ENCODE results near the gene KLHL29. TPM values are rescaled to one million over a fixed set of nuclear protein-coding genes. Genes with fewer than 3 reads are reported as not detected.

Gene KLHL29
- total RNA-seq, 1 experiment from 2014 or later, result 12.2 TPM

DNA sequence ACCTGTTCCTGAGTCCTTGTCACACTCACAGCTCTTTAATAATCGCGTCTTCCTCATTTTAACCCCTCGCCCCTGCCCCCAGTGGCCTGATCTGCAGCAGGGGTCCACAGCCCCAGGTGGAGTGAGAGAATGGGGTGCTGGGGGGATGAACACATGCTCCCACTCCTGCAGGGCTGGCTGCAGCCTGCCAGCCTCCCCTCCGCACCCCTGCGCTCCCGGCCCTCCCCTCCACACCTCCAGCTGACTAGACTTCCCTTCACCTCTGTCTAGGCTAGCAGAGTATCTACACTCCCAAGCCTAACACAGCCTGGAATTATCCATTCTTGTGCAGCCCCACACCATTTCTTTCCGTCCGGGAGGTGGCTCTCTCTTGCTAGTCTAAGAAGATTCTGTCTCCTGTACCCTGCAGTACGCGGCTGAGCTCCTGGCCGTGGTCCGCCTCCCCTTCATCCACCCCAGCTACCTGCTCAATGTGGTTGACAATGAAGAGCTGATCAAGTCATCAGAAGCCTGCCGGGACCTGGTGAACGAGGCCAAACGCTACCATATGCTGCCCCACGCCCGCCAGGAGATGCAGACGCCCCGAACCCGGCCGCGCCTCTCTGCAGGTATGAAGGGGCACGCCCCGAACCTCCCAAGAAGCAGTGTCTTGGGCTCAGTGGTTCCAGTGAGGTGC lies 310.4 kb downstream of the KLHL29 start:
- POLR2A ChIA-PET (ENCODE audit: low non-redundant PET), result no interaction called here
- TF ChIP-seq, protein P1, sequence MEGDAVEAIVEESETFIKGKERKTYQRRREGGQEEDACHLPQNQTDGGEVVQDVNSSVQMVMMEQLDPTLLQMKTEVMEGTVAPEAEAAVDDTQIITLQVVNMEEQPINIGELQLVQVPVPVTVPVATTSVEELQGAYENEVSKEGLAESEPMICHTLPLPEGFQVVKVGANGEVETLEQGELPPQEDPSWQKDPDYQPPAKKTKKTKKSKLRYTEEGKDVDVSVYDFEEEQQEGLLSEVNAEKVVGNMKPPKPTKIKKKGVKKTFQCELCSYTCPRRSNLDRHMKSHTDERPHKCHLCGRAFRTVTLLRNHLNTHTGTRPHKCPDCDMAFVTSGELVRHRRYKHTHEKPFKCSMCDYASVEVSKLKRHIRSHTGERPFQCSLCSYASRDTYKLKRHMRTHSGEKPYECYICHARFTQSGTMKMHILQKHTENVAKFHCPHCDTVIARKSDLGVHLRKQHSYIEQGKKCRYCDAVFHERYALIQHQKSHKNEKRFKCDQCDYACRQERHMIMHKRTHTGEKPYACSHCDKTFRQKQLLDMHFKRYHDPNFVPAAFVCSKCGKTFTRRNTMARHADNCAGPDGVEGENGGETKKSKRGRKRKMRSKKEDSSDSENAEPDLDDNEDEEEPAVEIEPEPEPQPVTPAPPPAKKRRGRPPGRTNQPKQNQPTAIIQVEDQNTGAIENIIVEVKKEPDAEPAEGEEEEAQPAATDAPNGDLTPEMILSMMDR (conservative IDR thresholded peaks at IDR 0.05; ENCODE audit: low read depth, low read length), result no peak
- no peak for TF ChIP-seq EZH2 (IDR thresholded peaks at IDR 0.05; ENCODE audit: borderline replicate concordance, low read depth, low read length, poor library complexity, severe bottlenecking)

DNA sequence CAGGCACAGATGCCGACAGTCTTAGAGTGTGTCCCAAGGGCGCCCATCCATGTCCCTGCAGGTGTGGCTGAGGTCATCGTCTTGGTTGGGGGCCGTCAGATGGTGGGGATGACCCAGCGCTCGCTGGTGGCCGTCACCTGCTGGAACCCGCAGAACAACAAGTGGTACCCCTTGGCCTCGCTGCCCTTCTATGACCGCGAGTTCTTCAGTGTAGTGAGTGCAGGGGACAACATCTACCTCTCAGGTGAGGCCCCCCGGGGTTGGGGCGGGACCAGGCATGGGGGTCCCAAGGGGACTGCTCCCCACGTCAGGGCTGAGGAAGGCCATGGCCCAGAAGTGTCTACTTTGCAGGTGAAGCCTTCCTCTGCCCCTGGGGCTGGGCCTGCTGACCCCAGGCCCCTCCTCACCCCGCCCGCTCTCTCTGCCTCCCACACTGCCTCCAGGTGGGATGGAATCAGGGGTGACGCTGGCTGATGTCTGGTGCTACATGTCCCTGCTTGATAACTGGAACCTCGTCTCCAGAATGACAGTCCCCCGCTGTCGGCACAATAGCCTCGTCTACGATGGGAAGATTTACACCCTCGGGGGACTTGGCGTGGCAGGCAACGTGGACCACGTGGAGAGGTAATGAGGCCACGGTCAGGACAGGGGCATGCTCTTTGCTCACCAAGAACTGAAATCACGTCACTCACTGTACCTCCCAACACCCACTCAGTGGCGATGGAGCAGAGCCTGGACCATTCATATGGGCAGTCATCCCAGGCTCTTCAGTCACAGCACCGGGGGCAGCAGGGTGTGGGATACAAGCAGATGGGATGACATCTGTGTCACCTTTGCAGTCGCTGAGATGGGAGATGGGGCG lies 311.1 kb downstream of the KLHL29 start:
- TF ChIP-seq EZH2 (IDR thresholded peaks at IDR 0.05; ENCODE audit: borderline replicate concordance, low read depth, low read length, poor library complexity, severe bottlenecking), result no peak
- TF ChIP-seq, protein P1 (conservative IDR thresholded peaks at IDR 0.05; ENCODE audit: low read depth, low read length), result no peak
- peaks cover 22% of the 10 kb centered on the region for H3K4me1 ChIP-seq (ENCODE audit: insufficient read depth, low read length, poor library complexity, severe bottlenecking)
- POLR2A ChIA-PET (ENCODE audit: low non-redundant PET), result no interaction called here
- peaks cover 6% of the 10 kb centered on the region for H3K9me3 ChIP-seq (ENCODE audit: low read depth, low read length, poor library complexity, severe bottlenecking)
- no peak for DNase-seq (ENCODE audit: low spot score)
- H3K36me3 ChIP-seq (ENCODE audit: insufficient read depth, low read length, poor library complexity, severe bottlenecking), result peaks cover 5% of the 10 kb centered on the region
- CTCF ChIA-PET, result no interaction called here
- no TSS peak for BruUV-seq (replicated peaks)
- H3K4me3 ChIP-seq (ENCODE audit: low read depth, low read length, poor library complexity, severe bottlenecking), result no peak overlapping the region
- H3K27ac ChIP-seq (ENCODE audit: low read depth, low read length, poor library complexity, severe bottlenecking), result no peak overlapping the region
- intact Hi-C loops (cut with micrococcal nuclease; ENCODE audit: unreplicated experiment), result no loop called here
- no peaks in the 10 kb centered on the region for H3K27me3 ChIP-seq (replicated peaks; ENCODE audit: insufficient read depth, low read depth, low read length, poor library complexity)

More for the DNA sequence above, 310.4 kb downstream of the KLHL29 start:
- DNase-seq (ENCODE audit: low spot score), result no peak
- H3K4me3 ChIP-seq (ENCODE audit: low read depth, low read length, poor library complexity, severe bottlenecking), result no peak overlapping the region
- no peaks in the 10 kb centered on the region for H3K27me3 ChIP-seq (replicated peaks; ENCODE audit: insufficient read depth, low read depth, low read length, poor library complexity)
- peaks cover 22% of the 10 kb centered on the region for H3K4me1 ChIP-seq (ENCODE audit: insufficient read depth, low read length, poor library complexity, severe bottlenecking)
- H3K36me3 ChIP-seq (ENCODE audit: insufficient read depth, low read length, poor library complexity, severe bottlenecking), result peaks cover 3% of the 10 kb centered on the region
- H3K27ac ChIP-seq (ENCODE audit: low read depth, low read length, poor library complexity, severe bottlenecking), result no peak overlapping the region
- BruUV-seq (replicated peaks), result no TSS peak
- H3K9me3 ChIP-seq (ENCODE audit: low read depth, low read length, poor library complexity, severe bottlenecking), result peaks cover 6% of the 10 kb centered on the region
- CTCF ChIA-PET, result no interaction called here
- intact Hi-C loops (cut with micrococcal nuclease; ENCODE audit: unreplicated experiment), result no loop called here

DNA sequence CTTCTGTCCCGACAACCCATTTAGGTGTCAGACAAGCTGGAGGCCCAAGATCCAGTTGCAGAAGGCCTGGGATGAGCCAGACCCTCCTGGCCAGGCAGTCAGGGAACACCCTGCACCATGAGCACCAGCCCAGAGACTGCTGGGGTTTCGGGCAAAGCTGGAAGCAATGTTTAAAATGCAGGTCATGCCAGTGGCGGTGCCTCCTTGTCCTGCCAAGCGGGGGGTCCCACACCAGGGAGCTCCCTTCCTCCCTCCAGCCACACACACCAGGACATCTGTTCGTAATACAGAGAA lies 311.7 kb downstream of the KLHL29 start:
- no peak for DNase-seq (ENCODE audit: low spot score)
- Histone ChIP-seq H3K27me3 (replicated peaks; ENCODE audit: insufficient read depth, low read depth, low read length, poor library complexity) (no peaks in the 10 kb centered on the region), H3K27ac (ENCODE audit: low read depth, low read length, poor library complexity, severe bottlenecking) (peak overlapping the region; percentile 58), H3K4me3 (ENCODE audit: low read depth, low read length, poor library complexity, severe bottlenecking) (no peak overlapping the region), H3K36me3 (ENCODE audit: insufficient read depth, low read length, poor library complexity, severe bottlenecking) (peaks cover 5% of the 10 kb centered on the region), H3K4me1 (ENCODE audit: insufficient read depth, low read length, poor library complexity, severe bottlenecking) (peaks cover 22% of the 10 kb centered on the region), H3K9me3 (ENCODE audit: low read depth, low read length, poor library complexity, severe bottlenecking) (peaks cover 6% of the 10 kb centered on the region)
- TF ChIP-seq, protein P1 (conservative IDR thresholded peaks at IDR 0.05; ENCODE audit: low read depth, low read length), result no peak
- no peak for TF ChIP-seq EZH2 (IDR thresholded peaks at IDR 0.05; ENCODE audit: borderline replicate concordance, low read depth, low read length, poor library complexity, severe bottlenecking)
- BruUV-seq (replicated peaks), result no TSS peak
- POLR2A ChIA-PET (ENCODE audit: low non-redundant PET), result no interaction called here
- CTCF ChIA-PET, result no interaction called here
- intact Hi-C loops (cut with micrococcal nuclease; ENCODE audit: unreplicated experiment), result no loop called here
